HepG2 (cell line): ENCODE data around the gene CAPN15. TPM values are rescaled to one million over a fixed set of nuclear protein-coding genes. Genes with fewer than 3 reads are reported as not detected.
A peak's percentile ranks its signal among the peaks of the same experiment; 100 is the strongest.

Source experiments
- BHLHE40 ChIP-seq: IDR thresholded peaks from 2 replicates; pipeline ENCODE4 v1.6.1; 2011; ENCODE audit warnings: low read length, improper control_type of control experiment
- HDAC2 ChIP-seq: sonication (generic); formaldehyde crosslinking; IDR thresholded peaks from 2 replicates; pipeline ENCODE4 v1.4.0; 2020; ENCODE audit warnings: missing genetic modification reagents
- LRRFIP1 ChIP-seq: sonication (generic); formaldehyde crosslinking; conservative IDR thresholded peaks from 2 replicates; pipeline ENCODE4 v1.4.0; 2020; ENCODE audit warnings: missing genetic modification reagents
- MIXL1 ChIP-seq: IDR thresholded peaks from 2 replicates; pipeline ENCODE4 v1.6.1; 2016
- POGK ChIP-seq: sonication (generic); formaldehyde crosslinking; conservative IDR thresholded peaks from 2 replicates; pipeline ENCODE4 v1.8.0; 2022; ENCODE audit warnings: mild to moderate bottlenecking, moderate library complexity, missing genetic modification reagents
- TFDP1 ChIP-seq: IDR thresholded peaks from 2 replicates; pipeline ENCODE4 v1.6.1; 2016; ENCODE audit warnings: missing compliant biosample characterization, missing genetic modification reagents, borderline replicate concordance
- ZNF256 ChIP-seq: sonication (generic); formaldehyde crosslinking; conservative IDR thresholded peaks from 2 replicates; pipeline ENCODE4 v1.4.0; 2020; ENCODE audit warnings: missing genetic modification reagents
- ZNF263 ChIP-seq: sonication (generic); formaldehyde crosslinking; IDR thresholded peaks from 2 replicates; pipeline ENCODE4 v1.4.0; 2020; ENCODE audit warnings: missing genetic modification reagents
- ZNF326 ChIP-seq: sonication (generic); formaldehyde crosslinking; IDR thresholded peaks from 2 replicates; pipeline ENCODE4 v1.4.0; 2020; ENCODE audit warnings: missing genetic modification reagents, borderline replicate concordance
- ZNF547 ChIP-seq: sonication (generic); formaldehyde crosslinking; IDR thresholded peaks from 2 replicates; pipeline ENCODE4 v1.5.1; 2020; ENCODE audit warnings: mild to moderate bottlenecking, missing genetic modification reagents
- ZNF670 ChIP-seq: sonication (generic); formaldehyde crosslinking; IDR thresholded peaks from 2 replicates; pipeline ENCODE4 v1.8.0; 2022; ENCODE audit warnings: mild to moderate bottlenecking, missing genetic modification reagents, borderline replicate concordance
- ZUFSP ChIP-seq: sonication (generic); formaldehyde crosslinking; IDR thresholded peaks from 2 replicates; pipeline ENCODE4 v1.9.0; 2021; ENCODE audit warnings: missing genetic modification reagents, mild to moderate bottlenecking, borderline replicate concordance
- polyA plus RNA-seq, 8 experiments: library from polyadenylated mRNA; depleted of rRNA in 3 of 8; stranded (reverse) in 7 of 8; unstranded in 1 of 8; fragments of >200 nt; fragmentation: Illumina TruSeq in 4 of 8; extraction: Trizol in 4 of 8; gene quantifications; 2 replicates each; pipeline versions ENCODE4 v1.2.1 to v1.2.3, GENCODE V29; 2011 to 2016; ENCODE audit warnings: low read depth in 4 of 8, missing spikeins in 1 of 8, mixed read lengths in 1 of 8; ENCODE audit not compliant: insufficient read depth in 1 of 8
- total RNA-seq, 5 experiments: library from RNA; depleted of rRNA; stranded (reverse); fragments of >200 nt; fragmentation: Illumina TruSeq; extraction: Trizol; gene quantifications; 2 replicates each; pipeline ENCODE4 v1.2.3, GENCODE V29; 2016; ENCODE audit warnings: low read depth in 1 of 5
- TF ChIP-seq, protein P1 (sequence below): sonication (generic); formaldehyde crosslinking; IDR thresholded peaks from 2 replicates; pipeline ENCODE4 v1.9.0; 2022; ENCODE audit warnings: missing genetic modification reagents, mild to moderate bottlenecking, borderline replicate concordance
- TF ChIP-seq, protein P2 (sequence below): fragments of 450-650 bp; IDR thresholded peaks from 2 replicates; pipeline ENCODE4 v1.6.1; 2017

Gene CAPN15
- total and polyA plus RNA-seq, 2 of the 13 experiments (the other 11 are each of a cell fraction or from before 2014, with no cell fraction given): 14.9 to 24.5 TPM

DNA sequence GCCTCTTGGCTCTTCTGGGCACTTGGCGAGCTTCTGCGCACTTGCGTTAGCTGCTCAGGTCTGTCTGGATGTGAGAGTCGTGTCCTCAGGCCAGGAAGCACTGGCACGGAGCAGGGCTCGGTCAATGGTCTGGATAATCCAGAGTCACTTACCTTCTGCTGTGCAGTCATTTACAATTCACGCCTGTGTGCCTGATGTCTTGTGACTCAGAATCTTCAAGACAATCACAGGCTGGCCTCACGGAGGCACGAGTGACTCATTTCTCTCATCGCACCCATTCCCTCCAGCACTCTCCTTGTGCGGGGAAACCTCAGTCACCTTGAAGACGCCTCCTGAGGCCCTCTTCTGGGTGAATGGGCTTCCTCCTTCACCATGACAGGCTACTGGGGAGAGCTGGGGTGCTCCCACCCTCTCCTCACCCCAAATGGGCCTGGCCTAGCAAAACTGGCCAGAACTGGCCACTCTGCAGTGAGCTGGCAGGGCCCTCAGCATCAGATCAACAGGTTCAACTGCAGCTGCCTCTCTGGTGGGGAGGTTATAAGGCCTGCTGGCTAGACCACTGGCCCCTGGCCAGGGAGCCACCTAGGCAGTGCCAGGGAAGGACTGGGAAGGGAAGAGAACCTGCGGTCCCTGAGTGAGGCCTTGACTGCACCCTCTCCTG lies 1.9 kb upstream of the CAPN15 start (continued):
- no peak for TF ChIP-seq LRRFIP1 (CRISPR knock-in tag)
- TF ChIP-seq, protein P1, sequence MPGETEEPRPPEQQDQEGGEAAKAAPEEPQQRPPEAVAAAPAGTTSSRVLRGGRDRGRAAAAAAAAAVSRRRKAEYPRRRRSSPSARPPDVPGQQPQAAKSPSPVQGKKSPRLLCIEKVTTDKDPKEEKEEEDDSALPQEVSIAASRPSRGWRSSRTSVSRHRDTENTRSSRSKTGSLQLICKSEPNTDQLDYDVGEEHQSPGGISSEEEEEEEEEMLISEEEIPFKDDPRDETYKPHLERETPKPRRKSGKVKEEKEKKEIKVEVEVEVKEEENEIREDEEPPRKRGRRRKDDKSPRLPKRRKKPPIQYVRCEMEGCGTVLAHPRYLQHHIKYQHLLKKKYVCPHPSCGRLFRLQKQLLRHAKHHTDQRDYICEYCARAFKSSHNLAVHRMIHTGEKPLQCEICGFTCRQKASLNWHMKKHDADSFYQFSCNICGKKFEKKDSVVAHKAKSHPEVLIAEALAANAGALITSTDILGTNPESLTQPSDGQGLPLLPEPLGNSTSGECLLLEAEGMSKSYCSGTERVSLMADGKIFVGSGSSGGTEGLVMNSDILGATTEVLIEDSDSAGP (CRISPR knock-in tag): peak; percentile 14; the same call in 1 of the 2 replicates
- TF ChIP-seq ZNF326: peak; percentile 79; the same call in 1 of the 2 replicates
- TF ChIP-seq TFDP1 (CRISPR knock-in tag): no peak
- TF ChIP-seq POGK (CRISPR knock-in tag): no peak
- TF ChIP-seq MIXL1 (CRISPR knock-in tag): no peak
- 0 out of 2 replicates have a peak, but pooled peaks have one; percentile 7 for TF ChIP-seq ZNF263 (CRISPR knock-in tag)
- TF ChIP-seq HDAC2 (CRISPR knock-in tag): no peak
- TF ChIP-seq BHLHE40: no peak
- no peak for TF ChIP-seq ZNF256
- TF ChIP-seq ZUFSP (CRISPR knock-in tag): no peak
- 0 out of 2 replicates have a peak, but pooled peaks have one; percentile 27 for TF ChIP-seq ZNF547
- TF ChIP-seq, protein P2, sequence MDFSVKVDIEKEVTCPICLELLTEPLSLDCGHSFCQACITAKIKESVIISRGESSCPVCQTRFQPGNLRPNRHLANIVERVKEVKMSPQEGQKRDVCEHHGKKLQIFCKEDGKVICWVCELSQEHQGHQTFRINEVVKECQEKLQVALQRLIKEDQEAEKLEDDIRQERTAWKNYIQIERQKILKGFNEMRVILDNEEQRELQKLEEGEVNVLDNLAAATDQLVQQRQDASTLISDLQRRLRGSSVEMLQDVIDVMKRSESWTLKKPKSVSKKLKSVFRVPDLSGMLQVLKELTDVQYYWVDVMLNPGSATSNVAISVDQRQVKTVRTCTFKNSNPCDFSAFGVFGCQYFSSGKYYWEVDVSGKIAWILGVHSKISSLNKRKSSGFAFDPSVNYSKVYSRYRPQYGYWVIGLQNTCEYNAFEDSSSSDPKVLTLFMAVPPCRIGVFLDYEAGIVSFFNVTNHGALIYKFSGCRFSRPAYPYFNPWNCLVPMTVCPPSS: no peak
- TF ChIP-seq ZNF670 (CRISPR knock-in tag): no peak
